Activated CD4-positive, alpha-beta memory T cell treated with anti-CD3 and anti-CD28 coated beads for 36 hours (primary cell): ENCODE results near the gene LEP. TPM values are rescaled to one million over a fixed set of nuclear protein-coding genes. Genes with fewer than 3 reads are reported as not detected.
"Not testable (repeated sequence)": the region's sequence is repeated elsewhere in the genome, so short reads cannot be mapped to it uniquely, and the experiment has no call there.

Experiments used
- CTCF ChIA-PET: fragments of 350-600 bp; sonication (Branson Sonifier 250); formaldehyde crosslinking; loops from one replicate; lab custom pipeline; 2021; ENCODE audit warnings: antibody characterized with exemption, inconsistent platforms; lab: Charles Lee
- POLR2A ChIA-PET: fragments of 350-600 bp; sonication (Branson Sonifier 250); formaldehyde crosslinking; loops from one replicate; lab custom pipeline; 2021; ENCODE audit warnings: antibody characterized with exemption; lab: Charles Lee
- DNase-seq: peaks from one replicate; pipeline ENCODE4 v3.0.0-alpha.2; 2020
- H3K27ac Mint-ChIP-seq: one replicate; pipeline ENCODE4 v1.8.0; 2021; ENCODE audit warnings: mixed read lengths
- H3K27me3 Mint-ChIP-seq: one replicate; pipeline ENCODE4 v1.8.0; 2021; ENCODE audit warnings: mixed read lengths
- H3K36me3 Mint-ChIP-seq: one replicate; pipeline ENCODE4 v1.8.0; 2021; ENCODE audit warnings: mixed read lengths
- H3K4me1 Mint-ChIP-seq: one replicate; pipeline ENCODE4 v1.8.0; 2021; ENCODE audit warnings: low read depth, mixed read lengths
- H3K4me3 Mint-ChIP-seq: one replicate; pipeline ENCODE4 v1.8.0; 2021; ENCODE audit warnings: mild to moderate bottlenecking, mixed read lengths
- H3K9me3 Mint-ChIP-seq: one replicate; pipeline ENCODE4 v1.8.0; 2021; ENCODE audit warnings: mixed read lengths
- intact Hi-C: fragments of 100-400 bp; cut with micrococcal nuclease; formaldehyde crosslinking; loops from one replicate; pipeline ENCODE4 v1.15.1; 2023
- total RNA-seq, 2 experiments: library from RNA; stranded (reverse); gene quantifications; one replicate each; pipeline ENCODE4 v1.2.3, GENCODE V29; 2021

Gene LEP
- total RNA-seq, 2 experiments from 2014 or later: not detected

DNA sequence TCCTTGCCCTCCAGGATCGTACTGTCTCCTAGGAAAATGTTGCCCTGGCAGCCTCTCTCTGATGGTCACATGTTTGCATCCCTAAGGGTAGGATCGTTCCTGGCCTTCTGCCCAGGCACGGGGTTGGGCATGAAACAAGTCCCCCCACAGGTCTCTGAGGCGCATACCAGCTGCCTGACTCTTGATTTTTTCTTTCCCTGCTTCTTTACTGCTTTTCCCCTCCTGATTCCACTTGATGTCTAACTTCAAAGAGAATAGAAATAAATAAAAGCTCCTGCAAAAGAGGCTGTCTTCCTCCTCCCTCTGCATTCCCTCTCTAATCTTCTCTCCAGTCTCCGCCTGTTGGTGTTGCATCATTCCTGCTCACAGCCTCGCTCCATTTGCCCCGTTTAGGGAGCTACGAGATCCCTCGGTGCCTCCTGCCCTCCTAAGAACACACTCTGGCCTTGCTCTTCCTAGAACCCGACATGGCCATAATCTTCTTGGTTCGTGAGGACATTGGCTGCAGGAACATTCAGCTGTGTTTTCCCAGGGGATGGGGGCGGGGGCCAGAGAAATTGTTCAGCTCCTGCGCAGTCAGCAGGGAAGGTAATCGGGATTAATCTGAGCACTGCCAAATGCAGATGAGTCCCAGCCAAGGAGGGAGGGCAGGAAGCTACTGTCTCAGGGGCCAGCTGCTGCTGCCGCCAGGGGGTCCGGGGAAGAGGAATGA, 26.0 kb downstream of the LEP start:
- ChIA-PET POLR2A (no interaction called here), CTCF (no interaction called here)
- intact Hi-C loops: no loop called here
- Mint-ChIP-seq H3K36me3 (no peaks in the 10 kb centered on the region), H3K27me3 (peaks cover 18% of the 10 kb centered on the region), H3K4me1 (no peaks in the 10 kb centered on the region), H3K9me3 (no peaks in the 10 kb centered on the region), H3K27ac (no peak overlapping the region), H3K4me3 (no peak overlapping the region)
- DNase-seq: no peak

DNA sequence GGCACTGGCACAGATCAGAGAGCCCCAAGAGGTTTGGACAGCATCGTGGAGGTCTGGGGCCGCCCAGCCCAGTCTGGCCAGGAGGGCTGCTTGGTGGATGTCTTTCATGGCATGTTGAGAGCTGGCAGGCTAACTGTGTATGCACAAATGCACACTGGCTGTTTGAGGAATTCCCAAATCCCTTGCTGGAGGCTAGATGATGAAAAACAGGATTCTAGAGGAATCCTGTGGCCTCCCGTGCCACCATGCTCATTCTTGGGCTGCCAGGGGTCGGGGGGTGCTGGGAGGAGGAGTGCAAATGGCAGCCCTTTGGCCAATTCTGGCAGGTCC, 26.5 kb downstream of the LEP start:
- intact Hi-C loops: no loop called here

DNA sequence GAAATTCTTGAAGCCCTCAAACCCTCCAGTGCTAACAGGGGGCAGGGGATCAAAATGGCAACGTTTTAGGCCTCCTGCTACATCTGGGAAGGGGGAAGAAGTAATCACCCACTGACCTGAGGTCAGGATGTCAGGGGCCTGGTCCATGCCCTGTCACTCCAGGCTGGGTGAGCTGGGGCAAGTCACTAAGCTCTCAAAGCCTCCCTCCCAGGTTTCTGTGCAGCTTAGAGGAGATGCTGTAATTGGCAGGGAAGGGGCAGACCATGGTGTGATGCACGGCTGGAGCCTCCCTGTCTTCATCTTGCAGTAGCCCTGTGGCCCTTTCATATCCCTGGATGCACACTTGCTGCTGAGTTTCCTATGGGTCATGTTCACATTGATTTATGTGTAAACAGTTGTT, 27.2 kb downstream of the LEP start:
- H3K27me3 Mint-ChIP-seq: peaks cover 21% of the 10 kb centered on the region
- ChIA-PET POLR2A (no interaction called here), CTCF (no interaction called here)
- intact Hi-C loops: no loop called here
- H3K27ac Mint-ChIP-seq: no peak overlapping the region
- H3K4me3 Mint-ChIP-seq: no peak overlapping the region
- H3K4me1 Mint-ChIP-seq: no peaks in the 10 kb centered on the region
- H3K36me3 Mint-ChIP-seq: no peaks in the 10 kb centered on the region
- no peaks in the 10 kb centered on the region for H3K9me3 Mint-ChIP-seq
- no peak for DNase-seq

More for the DNA sequence above, 26.5 kb downstream of the LEP start:
- Mint-ChIP-seq H3K27ac (no peak overlapping the region), H3K4me3 (no peak overlapping the region), H3K27me3 (peaks cover 21% of the 10 kb centered on the region), H3K9me3 (no peaks in the 10 kb centered on the region), H3K4me1 (no peaks in the 10 kb centered on the region), H3K36me3 (no peaks in the 10 kb centered on the region)
- no peak for DNase-seq
- CTCF ChIA-PET: no interaction called here
- POLR2A ChIA-PET: no interaction called here

DNA sequence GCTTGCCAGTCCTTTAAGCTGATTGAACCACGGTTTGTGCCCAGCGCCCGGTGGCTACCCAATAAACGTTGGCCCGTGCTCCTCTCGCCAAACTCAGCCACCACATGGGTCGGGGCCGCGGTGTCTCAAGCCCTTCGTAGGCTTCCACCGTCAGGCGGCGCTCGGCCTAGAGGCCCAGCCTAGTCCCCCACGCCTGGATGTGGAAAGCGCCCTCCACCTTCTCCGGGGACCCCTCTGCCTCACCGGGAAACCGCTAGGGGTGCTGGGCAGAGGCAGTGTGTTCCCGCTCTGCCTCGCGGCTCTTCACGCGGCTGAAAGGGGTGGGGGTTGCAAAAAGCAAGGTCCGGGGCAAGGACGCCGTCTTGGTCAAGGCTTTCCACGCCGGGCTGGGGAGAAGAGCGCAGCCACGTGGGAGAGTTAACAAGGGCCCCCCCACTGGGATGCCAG, 29.8 kb downstream of the LEP start:
- H3K4me1 Mint-ChIP-seq: no peaks in the 10 kb centered on the region
- H3K4me3 Mint-ChIP-seq: no peak overlapping the region
- intact Hi-C loops: no loop called here
- H3K27ac Mint-ChIP-seq: no peak overlapping the region
- H3K27me3 Mint-ChIP-seq: peaks cover 24% of the 10 kb centered on the region
- ChIA-PET POLR2A (no interaction called here), CTCF (no interaction called here)
- no peak for DNase-seq
- no peaks in the 10 kb centered on the region for H3K9me3 Mint-ChIP-seq
- no peaks in the 10 kb centered on the region for H3K36me3 Mint-ChIP-seq

DNA sequence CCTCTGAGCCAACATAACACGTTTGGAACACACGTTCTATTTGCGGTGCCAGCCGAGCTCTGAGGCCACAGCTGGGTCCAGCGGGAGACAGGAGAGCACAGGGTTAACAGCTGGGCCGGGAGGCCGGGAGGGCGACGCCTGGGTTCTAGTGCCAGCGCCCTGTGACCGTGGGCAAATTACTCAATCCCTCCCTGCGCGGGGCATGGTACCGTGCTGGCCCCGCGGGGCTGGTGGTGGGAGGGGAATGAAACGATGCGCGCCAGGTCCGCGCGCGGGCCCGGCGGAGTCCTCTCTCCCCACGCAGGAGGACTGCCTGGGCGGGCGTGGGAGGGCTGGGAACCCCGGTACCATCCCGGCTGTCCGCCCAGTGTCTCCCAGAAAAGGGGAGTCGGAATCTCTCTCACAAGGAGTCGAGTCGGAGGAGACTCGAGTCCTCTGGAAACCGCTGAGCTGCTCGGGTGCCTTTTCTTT, 30.4 kb downstream of the LEP start:
- H3K4me3 Mint-ChIP-seq: no peak overlapping the region
- CTCF ChIA-PET: no interaction called here
- intact Hi-C loops: no loop called here
- DNase-seq: no peak
- POLR2A ChIA-PET: no interaction called here
- H3K27ac Mint-ChIP-seq: no peak overlapping the region
- H3K4me1 Mint-ChIP-seq: no peaks in the 10 kb centered on the region
- H3K27me3 Mint-ChIP-seq: peaks cover 22% of the 10 kb centered on the region
- H3K36me3 Mint-ChIP-seq: no peaks in the 10 kb centered on the region
- no peaks in the 10 kb centered on the region for H3K9me3 Mint-ChIP-seq

DNA sequence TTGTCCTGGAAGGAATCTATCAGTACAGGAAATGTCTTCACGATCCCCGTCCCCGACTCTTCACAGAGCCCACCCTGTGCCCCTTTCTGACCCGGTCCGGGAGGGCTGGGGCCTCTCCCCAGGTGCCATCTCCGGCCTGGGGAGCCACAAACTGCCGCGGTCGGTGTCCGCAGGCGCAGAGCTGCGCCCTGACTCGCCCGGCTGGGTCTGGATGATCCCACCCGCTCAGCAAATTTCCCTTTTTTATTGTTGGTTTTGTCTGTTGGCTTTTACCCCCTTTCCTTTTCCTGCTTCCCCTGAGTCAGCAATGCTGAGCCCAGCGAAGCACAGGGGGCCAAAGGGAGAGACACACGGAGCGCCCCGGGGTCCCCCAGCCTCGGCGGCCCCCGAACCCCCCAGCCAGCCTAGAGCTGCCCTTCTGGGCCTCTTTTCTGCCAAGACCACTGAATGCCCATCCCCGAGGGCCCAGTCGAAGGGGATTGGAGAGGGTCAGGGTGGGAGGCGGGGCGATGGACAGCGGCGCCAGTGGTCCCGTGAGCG, 30.9 kb downstream of the LEP start:
- intact Hi-C loops: no loop called here
- DNase-seq: no peak
- POLR2A ChIA-PET: no interaction called here
- Mint-ChIP-seq H3K4me1 (no peaks in the 10 kb centered on the region), H3K4me3 (no peak overlapping the region), H3K27me3 (peaks cover 22% of the 10 kb centered on the region), H3K27ac (no peak overlapping the region), H3K9me3 (no peaks in the 10 kb centered on the region), H3K36me3 (no peaks in the 10 kb centered on the region)
- CTCF ChIA-PET: no interaction called here

DNA sequence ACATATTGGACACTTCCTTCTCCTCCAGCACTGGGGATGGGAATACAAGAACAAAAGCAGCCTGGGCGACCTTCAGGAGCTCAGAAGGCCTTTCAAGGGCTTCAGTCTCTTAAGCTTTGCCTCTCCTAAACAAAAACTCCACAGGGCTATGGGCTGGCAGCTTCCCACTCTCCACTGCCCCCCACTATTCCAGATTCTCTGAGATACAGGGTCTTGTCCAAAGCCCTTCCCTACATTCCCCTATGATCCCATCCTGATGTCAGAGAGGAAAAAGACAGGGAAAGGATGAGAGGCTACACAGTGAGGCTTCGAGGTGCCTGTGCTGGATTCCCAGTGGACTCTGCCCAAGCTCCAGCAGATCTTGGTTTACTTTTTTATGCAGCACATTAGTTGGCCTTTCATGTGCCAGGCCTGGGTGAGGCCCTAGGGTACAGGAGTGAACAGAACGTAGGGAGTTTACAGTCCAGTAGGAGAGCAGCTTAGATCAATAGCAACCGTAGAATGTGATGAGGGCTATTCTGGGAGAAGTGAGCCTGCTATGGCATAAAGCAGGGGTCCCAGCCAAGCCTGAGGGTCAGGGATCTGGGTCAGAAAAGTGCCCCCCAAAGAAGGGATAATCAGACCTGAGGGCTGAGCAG, 33.3 kb downstream of the LEP start:
- no peak for DNase-seq
- CTCF ChIA-PET: interaction anchor here (0.5 kb wide), 1 partner anchor 589 kb away, joined by 3 read pairs; no protein-coding TSS in a partner anchor
- Mint-ChIP-seq H3K4me3 (no peak overlapping the region), H3K9me3 (peaks cover 8% of the 10 kb centered on the region), H3K27ac (no peak overlapping the region), H3K27me3 (peaks cover 10% of the 10 kb centered on the region), H3K4me1 (no peaks in the 10 kb centered on the region), H3K36me3 (peaks cover 3% of the 10 kb centered on the region)
- POLR2A ChIA-PET: no interaction called here
- intact Hi-C loops: no loop called here

DNA sequence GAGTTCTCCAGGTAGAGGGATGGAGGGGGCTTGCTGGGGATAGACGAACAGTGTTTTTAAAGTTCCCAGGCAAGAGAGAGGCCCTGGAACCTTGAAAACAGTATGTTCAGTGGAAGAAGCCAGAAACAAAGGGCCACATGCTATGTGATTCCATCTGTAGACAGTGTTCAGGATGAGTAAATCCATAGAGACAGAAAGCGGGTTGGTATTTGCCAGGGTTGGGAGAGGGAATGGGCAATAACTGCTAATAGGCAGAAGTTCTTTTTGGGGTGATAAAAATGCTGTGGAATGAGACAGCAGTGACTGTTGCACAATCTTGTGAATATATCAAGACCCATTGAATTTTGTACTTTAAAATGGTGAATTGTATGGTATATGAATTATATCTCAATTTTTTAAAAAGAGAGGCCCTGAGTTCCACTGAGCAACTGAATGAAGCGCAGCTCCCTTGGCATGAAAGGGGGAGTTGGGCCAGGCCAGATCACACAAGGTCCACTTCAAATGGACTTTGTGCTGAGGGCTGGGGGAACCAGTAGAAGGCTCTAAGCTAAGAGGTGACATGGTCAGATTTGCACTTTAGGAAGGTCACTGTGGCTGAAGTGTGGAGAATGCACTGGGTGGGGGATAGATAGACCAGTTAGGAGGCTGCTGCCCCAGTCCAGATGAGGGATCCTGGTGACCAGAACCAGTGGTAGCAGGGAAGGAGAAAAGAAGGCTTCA, 34.0 kb downstream of the LEP start:
- Mint-ChIP-seq H3K27ac (no peak overlapping the region), H3K4me3 (no peak overlapping the region), H3K9me3 (peaks cover 15% of the 10 kb centered on the region), H3K27me3 (peaks cover 8% of the 10 kb centered on the region), H3K36me3 (peaks cover 8% of the 10 kb centered on the region), H3K4me1 (no peaks in the 10 kb centered on the region)
- ChIA-PET CTCF (no interaction called here), POLR2A (no interaction called here)
- DNase-seq: no peak
- intact Hi-C loops: no loop called here

DNA sequence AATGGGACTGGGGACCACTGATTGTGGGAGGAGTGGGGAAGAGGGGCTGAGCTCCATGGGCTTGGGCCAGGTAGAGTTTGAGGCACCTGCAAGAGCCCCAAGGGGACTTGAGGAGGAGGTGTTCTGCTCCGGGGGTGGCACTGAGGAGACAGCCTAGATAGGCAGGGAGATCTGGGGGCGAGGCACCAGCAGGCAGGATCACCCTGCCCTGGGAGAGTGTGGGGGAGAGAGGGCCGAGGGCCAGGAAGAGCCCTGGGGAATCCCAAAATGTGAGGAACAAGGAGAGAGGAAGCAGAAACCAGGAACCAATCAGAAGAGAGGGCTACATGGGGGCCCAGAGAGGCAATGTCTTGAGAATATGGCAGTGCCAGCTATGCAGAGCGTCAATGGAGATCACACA, 34.6 kb downstream of the LEP start:
- peaks cover 8% of the 10 kb centered on the region for H3K27me3 Mint-ChIP-seq
- intact Hi-C loops: no loop called here
- peaks cover 21% of the 10 kb centered on the region for H3K9me3 Mint-ChIP-seq
- peaks cover 10% of the 10 kb centered on the region for H3K36me3 Mint-ChIP-seq
- ChIA-PET CTCF (no interaction called here), POLR2A (no interaction called here)
- no peak overlapping the region for H3K27ac Mint-ChIP-seq
- no peak for DNase-seq
- no peak overlapping the region for H3K4me3 Mint-ChIP-seq
- H3K4me1 Mint-ChIP-seq: no peaks in the 10 kb centered on the region

DNA sequence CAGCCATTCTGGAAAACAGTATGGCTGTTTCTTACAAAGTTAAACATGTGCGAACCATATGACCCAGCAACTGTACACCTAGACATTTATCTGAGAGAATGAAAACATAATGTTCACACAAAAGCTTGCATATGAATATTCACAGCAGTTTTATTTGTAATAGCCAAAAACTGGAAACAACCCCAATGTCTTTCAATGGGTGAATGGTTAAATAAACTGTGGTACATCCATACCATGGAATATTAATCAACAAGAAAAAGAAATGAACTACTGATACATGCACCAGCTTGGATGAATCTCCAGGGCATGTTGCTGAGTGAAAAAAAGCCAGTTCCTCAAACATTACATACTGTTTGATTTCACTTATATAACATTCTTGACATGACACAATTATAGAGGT, 37.3 kb downstream of the LEP start:
- Mint-ChIP-seq H3K27ac (no peak overlapping the region), H3K9me3 (peaks cover 28% of the 10 kb centered on the region), H3K27me3 (peaks cover 3% of the 10 kb centered on the region), H3K36me3 (peaks cover 17% of the 10 kb centered on the region), H3K4me3 (no peak overlapping the region), H3K4me1 (no peaks in the 10 kb centered on the region)
- intact Hi-C loops: no loop called here
- DNase-seq: no peak
- POLR2A ChIA-PET: no interaction called here
- CTCF ChIA-PET: no interaction called here

DNA sequence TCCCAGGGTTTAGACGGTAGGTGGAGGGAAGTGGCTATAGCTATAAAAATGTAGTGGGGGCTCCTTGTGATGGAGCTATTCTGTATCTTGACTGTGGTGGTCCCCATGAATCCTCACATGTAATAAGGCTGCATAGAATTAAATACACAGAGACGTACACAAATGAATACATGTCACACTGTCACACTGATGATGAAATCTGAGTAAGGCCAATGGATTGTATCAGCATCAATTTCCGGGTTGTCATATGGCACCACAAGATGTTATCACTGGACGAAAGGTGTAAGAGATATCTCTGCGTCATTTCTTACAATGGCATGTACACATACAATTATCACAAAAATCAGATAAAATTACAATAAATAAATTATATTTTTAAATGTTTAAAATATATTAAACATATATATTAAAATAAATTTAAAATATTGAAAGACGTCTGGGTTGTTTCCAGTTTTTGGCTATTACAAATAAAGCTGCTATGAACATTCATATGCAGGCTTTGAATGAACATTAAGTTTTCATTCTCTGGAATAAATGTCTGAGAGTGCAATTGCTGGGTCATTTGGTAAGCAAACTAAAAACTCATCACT, 38.1 kb downstream of the LEP start:
- ChIA-PET POLR2A (no interaction called here), CTCF (no interaction called here)
- H3K4me3 Mint-ChIP-seq: no peak overlapping the region
- no peak overlapping the region for H3K27ac Mint-ChIP-seq
- H3K4me1 Mint-ChIP-seq: no peaks in the 10 kb centered on the region
- intact Hi-C loops: no loop called here
- peaks cover 17% of the 10 kb centered on the region for H3K36me3 Mint-ChIP-seq
- peaks cover under 1% of the 10 kb centered on the region for H3K27me3 Mint-ChIP-seq
- peaks cover 28% of the 10 kb centered on the region for H3K9me3 Mint-ChIP-seq
- no peak for DNase-seq

DNA sequence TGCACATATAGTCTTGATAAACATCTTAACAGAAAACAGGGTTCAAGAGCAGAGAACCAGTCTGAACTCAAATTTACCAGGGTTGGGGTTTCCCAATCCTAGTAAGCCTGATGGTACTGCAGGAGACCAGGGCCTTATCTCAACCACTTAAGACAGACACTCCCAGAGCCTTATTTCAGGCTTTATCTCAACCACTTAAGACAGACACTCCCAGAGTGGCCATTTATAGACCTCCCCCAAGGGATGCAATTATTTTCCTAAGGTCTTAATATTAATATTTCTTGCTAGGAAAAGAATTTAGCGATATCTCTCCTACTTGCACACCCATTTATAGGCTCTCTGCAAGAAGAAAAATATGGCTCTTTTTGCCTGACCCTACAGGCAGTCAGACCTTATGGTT, 39.4 kb downstream of the LEP start:
- H3K27me3 Mint-ChIP-seq, H3K4me3 Mint-ChIP-seq, POLR2A ChIA-PET, H3K4me1 Mint-ChIP-seq, DNase-seq, CTCF ChIA-PET, H3K27ac Mint-ChIP-seq, intact Hi-C loops: not testable (repeated sequence)
- Mint-ChIP-seq H3K36me3 (peaks cover 17% of the 10 kb centered on the region), H3K9me3 (peaks cover 28% of the 10 kb centered on the region)
